ENCODE results near the gene RCBTB2. TPM values are rescaled to one million over a fixed set of nuclear protein-coding genes. Genes with fewer than 3 reads are reported as not detected.

The RCBTB2 gene
- total RNA-seq, 2 experiments from 2014 or later, result 1.2 to 1.4 TPM

DNA sequence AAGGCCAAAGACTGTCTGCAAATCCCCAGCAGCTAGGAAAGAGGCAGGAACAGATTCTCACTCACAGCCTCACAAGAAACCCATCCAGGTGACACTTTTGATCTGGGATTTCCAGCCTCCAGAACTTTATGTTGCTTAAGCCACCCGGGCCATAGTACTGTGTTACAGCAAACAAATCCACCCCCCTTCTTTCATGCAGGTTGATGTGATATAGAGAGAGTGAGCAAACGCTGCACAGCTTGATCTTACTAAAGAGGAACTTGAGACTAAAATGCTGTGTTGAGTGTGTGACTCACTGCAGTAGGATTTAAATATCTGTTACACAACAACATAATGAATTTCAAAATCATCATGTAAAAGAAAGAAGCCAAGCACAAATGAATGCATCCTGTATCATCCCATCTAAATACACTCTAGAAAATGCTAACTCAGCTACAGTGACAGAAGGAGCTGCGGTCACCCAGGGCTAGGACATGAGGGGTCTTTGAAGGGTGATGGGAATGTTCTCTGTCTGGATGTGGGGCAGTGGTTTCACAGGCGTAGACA is 32.2 kb downstream of the RCBTB2 start:
- Mint-ChIP-seq H3K4me3 (no peak overlapping the region), H3K9me3 (no peaks in the 10 kb centered on the region), H3K36me3 (ENCODE audit: low read depth) (no peaks in the 10 kb centered on the region), H3K27me3 (ENCODE audit: low read depth) (no peaks in the 10 kb centered on the region), H3K4me1 (ENCODE audit: low read depth) (peaks cover 44% of the 10 kb centered on the region), H3K27ac (no peak overlapping the region)
- CTCF ChIA-PET, result interaction anchor here (0.6 kb wide), 1 partner anchor 79 kb away, joined by 3 read pairs; no protein-coding TSS in a partner anchor
- intact Hi-C loops (cut with micrococcal nuclease), result no loop called here
- peak; percentile 30 for DNase-seq

- H3K27me3 Mint-ChIP-seq (ENCODE audit: low read depth), result no peaks in the 10 kb centered on the region
- no peak overlapping the region for H3K27ac Mint-ChIP-seq
- H3K4me3 Mint-ChIP-seq, result no peak overlapping the region
- no peaks in the 10 kb centered on the region for H3K36me3 Mint-ChIP-seq (ENCODE audit: low read depth)
- intact Hi-C loops (cut with micrococcal nuclease), result no loop called here
- H3K9me3 Mint-ChIP-seq, result no peaks in the 10 kb centered on the region
- CTCF ChIA-PET, result no interaction called here
- no peak for DNase-seq
- H3K4me1 Mint-ChIP-seq (ENCODE audit: low read depth), result peaks cover 20% of the 10 kb centered on the region
These were observed 35.2 kb downstream of the RCBTB2 start for GRCh38 chr13:48497669-48498068.

- no peaks in the 10 kb centered on the region for H3K9me3 Mint-ChIP-seq
- no peak for DNase-seq
- H3K36me3 Mint-ChIP-seq (ENCODE audit: low read depth), result no peaks in the 10 kb centered on the region
- intact Hi-C loops (cut with micrococcal nuclease), result no loop called here
- H3K4me3 Mint-ChIP-seq, result no peak overlapping the region
- CTCF ChIA-PET, result interaction anchor here (0.6 to 0.9 kb wide), 3 partner anchors 9 to 78 kb away, joined by 3 to 4 read pairs (median 3); no protein-coding TSS in a partner anchor
- peaks cover 20% of the 10 kb centered on the region for H3K4me1 Mint-ChIP-seq (ENCODE audit: low read depth)
- H3K27me3 Mint-ChIP-seq (ENCODE audit: low read depth), result no peaks in the 10 kb centered on the region
- H3K27ac Mint-ChIP-seq, result no peak overlapping the region
These were observed 36.4 kb downstream of the RCBTB2 start for GRCh38 chr13:48496271-48497161.

DNA sequence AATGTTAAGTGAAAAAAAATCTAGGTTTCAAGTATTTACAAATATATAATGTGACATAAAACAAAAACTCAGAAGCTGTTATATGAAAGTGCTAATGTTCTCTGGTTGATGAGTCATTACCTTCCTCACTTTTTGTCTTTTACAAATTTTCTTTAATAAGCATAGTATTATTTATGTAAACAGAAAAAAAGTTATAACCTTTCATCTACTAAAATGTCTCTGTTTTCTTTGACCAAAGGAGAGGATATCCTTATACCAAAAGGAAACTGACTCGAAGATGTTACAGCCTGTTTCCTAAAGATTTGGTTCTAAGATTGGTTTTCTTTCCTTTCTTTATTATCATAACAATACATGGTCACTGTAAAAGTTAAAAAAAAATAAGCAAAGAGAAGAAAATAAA is 38.0 kb downstream of the RCBTB2 start:
- Mint-ChIP-seq H3K4me3 (no peak overlapping the region), H3K4me1 (ENCODE audit: low read depth) (peaks cover 21% of the 10 kb centered on the region), H3K27ac (no peak overlapping the region), H3K9me3 (no peaks in the 10 kb centered on the region), H3K36me3 (ENCODE audit: low read depth) (peaks cover under 1% of the 10 kb centered on the region), H3K27me3 (ENCODE audit: low read depth) (no peaks in the 10 kb centered on the region)
- intact Hi-C loops (cut with micrococcal nuclease), result loop anchor here (5.0 kb wide), 2 partner anchors 387 to 482 kb away; partner anchors contain the start of gene FNDC3A
- CTCF ChIA-PET, result interaction anchor here (0.7 to 1.3 kb wide), 2 partner anchors 39 to 401 kb away, joined by 3 read pairs; no protein-coding TSS in a partner anchor
- no peak for DNase-seq

DNA sequence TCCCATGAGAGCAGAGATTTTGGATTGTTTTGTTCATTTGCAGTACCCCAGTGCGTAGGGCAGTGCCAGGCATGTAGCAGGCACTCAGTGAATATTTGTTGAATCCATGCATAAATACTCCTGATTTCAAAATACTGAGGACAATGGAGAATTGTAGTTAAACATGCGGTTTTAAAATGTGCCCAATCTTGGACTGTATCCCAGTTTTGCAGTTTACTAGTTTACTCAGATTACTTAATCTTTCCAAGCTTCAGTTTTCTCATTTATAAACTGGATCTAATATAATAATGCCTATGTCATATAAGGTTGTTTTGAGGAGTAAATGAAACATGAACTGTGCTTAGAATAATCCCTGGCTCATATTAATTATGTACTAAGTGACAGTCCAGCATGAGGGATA is 39.0 kb downstream of the RCBTB2 start:
- Mint-ChIP-seq H3K9me3 (no peaks in the 10 kb centered on the region), H3K4me3 (no peak overlapping the region), H3K27ac (no peak overlapping the region), H3K36me3 (ENCODE audit: low read depth) (peaks cover 2% of the 10 kb centered on the region), H3K4me1 (ENCODE audit: low read depth) (peaks cover 30% of the 10 kb centered on the region), H3K27me3 (ENCODE audit: low read depth) (no peaks in the 10 kb centered on the region)
- DNase-seq, result no peak
- intact Hi-C loops (cut with micrococcal nuclease), result loop anchor here (5.0 kb wide), 2 partner anchors 388 to 483 kb away; partner anchors contain the start of gene FNDC3A
- CTCF ChIA-PET, result interaction anchor here (0.6 to 1.3 kb wide), 3 partner anchors 12 to 46 kb away, joined by 3 read pairs; no protein-coding TSS in a partner anchor

GRCh38 chr13:48493066-48493765 is 39.7 kb downstream of the RCBTB2 start:
- Mint-ChIP-seq H3K9me3 (no peaks in the 10 kb centered on the region), H3K4me1 (ENCODE audit: low read depth) (peaks cover 36% of the 10 kb centered on the region), H3K36me3 (ENCODE audit: low read depth) (peaks cover 3% of the 10 kb centered on the region), H3K27ac (no peak overlapping the region), H3K4me3 (no peak overlapping the region), H3K27me3 (ENCODE audit: low read depth) (no peaks in the 10 kb centered on the region)
- CTCF ChIA-PET, result interaction anchor here (0.6 to 0.8 kb wide), 2 partner anchors 13 to 47 kb away, joined by 3 read pairs; no protein-coding TSS in a partner anchor
- DNase-seq, result peak; percentile 30
- intact Hi-C loops (cut with micrococcal nuclease), result loop anchor here (5.0 kb wide), 2 partner anchors 389 to 484 kb away; partner anchors contain the start of gene FNDC3A

DNA sequence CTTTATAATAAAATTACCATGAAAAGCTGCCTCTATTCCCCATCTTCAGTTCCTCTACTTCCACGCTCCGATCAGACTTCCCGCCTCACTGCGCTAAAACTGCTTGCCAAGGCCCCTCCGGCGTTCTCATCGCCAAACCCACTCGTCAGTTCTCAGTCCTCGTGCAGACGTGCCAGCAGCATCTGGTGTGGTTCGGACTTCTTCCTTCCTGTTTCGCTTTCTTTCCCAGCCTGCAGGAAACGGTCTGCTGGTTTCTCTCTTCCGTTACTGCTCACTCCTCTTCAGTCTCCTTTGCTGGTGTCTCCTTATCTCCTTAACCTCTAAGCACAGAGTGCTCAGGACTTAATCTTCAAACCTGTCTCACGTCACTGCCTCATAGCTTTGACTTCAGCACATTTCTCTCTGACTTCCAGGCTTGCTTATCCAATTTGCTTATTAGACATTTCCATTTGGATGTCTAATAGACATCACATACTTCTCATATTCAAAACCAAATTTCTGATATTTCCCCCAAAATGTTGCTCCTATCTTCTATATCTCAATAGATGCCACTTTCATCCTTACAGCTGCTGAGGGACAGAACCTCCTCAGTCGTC is 40.3 kb downstream of the RCBTB2 start:
- H3K36me3 Mint-ChIP-seq (ENCODE audit: low read depth), result peaks cover 4% of the 10 kb centered on the region
- no peak overlapping the region for H3K4me3 Mint-ChIP-seq
- H3K27me3 Mint-ChIP-seq (ENCODE audit: low read depth), result no peaks in the 10 kb centered on the region
- H3K4me1 Mint-ChIP-seq (ENCODE audit: low read depth), result peaks cover 39% of the 10 kb centered on the region
- H3K9me3 Mint-ChIP-seq, result no peaks in the 10 kb centered on the region
- intact Hi-C loops (cut with micrococcal nuclease), result loop anchor here (1.0 to 5.0 kb wide), 4 partner anchors 40 to 485 kb away; partner anchors contain the start of gene FNDC3A
- H3K27ac Mint-ChIP-seq, result no peak overlapping the region
- CTCF ChIA-PET, result interaction anchor here (0.9 to 1.0 kb wide), 2 partner anchors 9 to 365 kb away, joined by 3 read pairs; no protein-coding TSS in a partner anchor
- DNase-seq, result peak; percentile 74

GRCh38 chr13:48492096-48492440 is 40.8 kb downstream of the RCBTB2 start:
- H3K9me3 Mint-ChIP-seq, result no peaks in the 10 kb centered on the region
- H3K36me3 Mint-ChIP-seq (ENCODE audit: low read depth), result peaks cover 4% of the 10 kb centered on the region
- peaks cover 38% of the 10 kb centered on the region for H3K4me1 Mint-ChIP-seq (ENCODE audit: low read depth)
- CTCF ChIA-PET, result interaction anchor here (0.9 to 1.0 kb wide), 2 partner anchors 9 to 365 kb away, joined by 3 read pairs; no protein-coding TSS in a partner anchor
- no peaks in the 10 kb centered on the region for H3K27me3 Mint-ChIP-seq (ENCODE audit: low read depth)
- intact Hi-C loops (cut with micrococcal nuclease), result loop anchor here (1.0 to 5.0 kb wide), 4 partner anchors 40 to 485 kb away; partner anchors contain the start of gene FNDC3A
- no peak overlapping the region for H3K27ac Mint-ChIP-seq
- DNase-seq, result peak; percentile 30
- no peak overlapping the region for H3K4me3 Mint-ChIP-seq

- Mint-ChIP-seq H3K36me3 (ENCODE audit: low read depth) (peaks cover 7% of the 10 kb centered on the region), H3K9me3 (no peaks in the 10 kb centered on the region), H3K4me1 (ENCODE audit: low read depth) (peaks cover 36% of the 10 kb centered on the region), H3K27ac (no peak overlapping the region), H3K27me3 (ENCODE audit: low read depth) (no peaks in the 10 kb centered on the region), H3K4me3 (peak overlapping the region; percentile 13)
- DNase-seq, result no peak
- intact Hi-C loops (cut with micrococcal nuclease), result loop anchor here (1.0 to 5.0 kb wide), 8 partner anchors 41 to 486 kb away; partner anchors contain the start of gene FNDC3A
- CTCF ChIA-PET, result interaction anchor here (0.9 to 1.0 kb wide), 2 partner anchors 8 to 364 kb away, joined by 3 read pairs; no protein-coding TSS in a partner anchor
These were observed 41.3 kb downstream of the RCBTB2 start for GRCh38 chr13:48491423-48492095.

GRCh38 chr13:48490241-48490640 is 42.6 kb downstream of the RCBTB2 start:
- H3K4me1 Mint-ChIP-seq (ENCODE audit: low read depth), result peaks cover 34% of the 10 kb centered on the region
- intact Hi-C loops (cut with micrococcal nuclease), result loop anchor here (1.0 to 5.0 kb wide), 8 partner anchors 15 to 487 kb away; partner anchors contain the start of genes FNDC3A and LPAR6
- H3K4me3 Mint-ChIP-seq, result no peak overlapping the region
- no peaks in the 10 kb centered on the region for H3K9me3 Mint-ChIP-seq
- no peak overlapping the region for H3K27ac Mint-ChIP-seq
- CTCF ChIA-PET, result no interaction called here
- DNase-seq, result no peak
- peaks cover 8% of the 10 kb centered on the region for H3K36me3 Mint-ChIP-seq (ENCODE audit: low read depth)
- no peaks in the 10 kb centered on the region for H3K27me3 Mint-ChIP-seq (ENCODE audit: low read depth)

DNA sequence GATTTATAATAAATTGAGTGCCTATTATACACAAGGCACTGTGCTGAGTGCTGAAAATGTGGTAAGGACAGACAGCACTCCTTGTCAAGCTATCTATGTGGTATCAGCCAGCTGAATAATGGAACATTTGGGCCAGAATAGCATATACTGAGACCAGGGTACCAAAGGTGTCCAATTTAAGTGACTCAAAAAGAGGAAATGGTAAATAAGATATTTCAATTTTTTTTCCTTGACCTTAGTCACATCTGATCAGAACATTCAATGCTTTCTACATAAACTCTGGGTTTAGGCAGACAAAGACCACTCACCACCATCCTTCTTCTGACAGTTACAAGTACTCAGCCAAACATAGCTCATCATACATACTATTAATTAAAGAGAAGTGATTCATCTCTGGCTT is 43.2 kb downstream of the RCBTB2 start:
- intact Hi-C loops (cut with micrococcal nuclease), result loop anchor here (1.0 to 5.0 kb wide), 8 partner anchors 16 to 488 kb away; partner anchors contain the start of genes FNDC3A and LPAR6
- DNase-seq, result no peak
- CTCF ChIA-PET, result interaction anchor here (1.0 kb wide), 1 partner anchor 29 kb away, joined by 3 read pairs; no protein-coding TSS in a partner anchor
- Mint-ChIP-seq H3K27ac (no peak overlapping the region), H3K9me3 (no peaks in the 10 kb centered on the region), H3K27me3 (ENCODE audit: low read depth) (no peaks in the 10 kb centered on the region), H3K4me3 (no peak overlapping the region), H3K36me3 (ENCODE audit: low read depth) (peaks cover 8% of the 10 kb centered on the region), H3K4me1 (ENCODE audit: low read depth) (peaks cover 34% of the 10 kb centered on the region)

Data from activated naive CD4-positive, alpha-beta T cell treated with anti-CD3 and anti-CD28 coated beads for 36 hours (primary cell).